Liver (tissue), 9 donors: ENCODE results near the gene MBNL2. TPM values are rescaled to one million over a fixed set of nuclear protein-coding genes. Genes with fewer than 3 reads are reported as not detected.

Experiments used
- DNase-seq: peaks from one replicate; pipeline ENCODE4 v3.0.0-alpha.2; 2017; ENCODE audit warnings: low spot score
- H3K27ac ChIP-seq, 2 donors: one replicate each; pipeline ENCODE4 v1.7.0; 2013; ENCODE audit warnings: inconsistent platforms in 2 of 2, low read length in 2 of 2, control low read depth in 1 of 2, low read depth in 1 of 2, mild to moderate bottlenecking in 1 of 2
- H3K27me3 ChIP-seq, 4 donors: one replicate each; pipeline versions ENCODE4 v1.6.1 to v1.7.0; 2013; ENCODE audit warnings: low read length in 3 of 4, inconsistent platforms in 1 of 4, mild to moderate bottlenecking in 1 of 4, moderate library complexity in 1 of 4; ENCODE audit not compliant: control insufficient read depth in 4 of 4, insufficient read depth in 4 of 4
- H3K36me3 ChIP-seq, 4 donors: one replicate each; pipeline versions ENCODE4 v1.6.1 to v1.7.0; 2013; ENCODE audit warnings: low read length in 3 of 4, mild to moderate bottlenecking in 3 of 4, low read depth in 1 of 4, moderate library complexity in 1 of 4; ENCODE audit not compliant: control insufficient read depth in 4 of 4, insufficient read depth in 3 of 4
- H3K4me1 ChIP-seq, 4 donors: one replicate each; pipeline versions ENCODE4 v1.6.1 to v1.7.0; 2013; ENCODE audit warnings: low read length in 3 of 4, mild to moderate bottlenecking in 3 of 4, moderate library complexity in 1 of 4; ENCODE audit not compliant: control insufficient read depth in 4 of 4, insufficient read depth in 4 of 4
- H3K4me3 ChIP-seq, 3 donors: one replicate each; pipeline versions ENCODE4 v1.6.1 to v1.7.0; 2013; ENCODE audit warnings: low read length in 3 of 3, control low read depth in 1 of 3, low read depth in 1 of 3, mild to moderate bottlenecking in 1 of 3
- H3K9ac ChIP-seq, 2 donors: one replicate each; pipeline ENCODE4 v1.7.0; 2013; ENCODE audit warnings: low read length in 2 of 2, mild to moderate bottlenecking in 2 of 2, moderate library complexity in 2 of 2, control low read depth in 1 of 2, low read depth in 1 of 2
- H3K9me3 ChIP-seq, 4 donors: one replicate each; pipeline versions ENCODE4 v1.6.1 to v1.7.0; 2013; ENCODE audit warnings: low read length in 3 of 4; ENCODE audit not compliant: control insufficient read depth in 4 of 4
- CTCF ChIP-seq: fragments of 150-350 bp; IDR thresholded peaks from 2 replicates; pipeline ENCODE4 v1.5.1; 2017; ENCODE audit warnings: improper control_type of control experiment, low read depth, low read length; ENCODE audit not compliant: missing input control
- EGR1 ChIP-seq, 2 donors: IDR thresholded peaks; 2 replicates each; pipeline ENCODE4 v1.6.1; 2016 to 2018; ENCODE audit warnings: antibody characterized with exemption in 2 of 2, low read depth in 2 of 2
- FOXA1 ChIP-seq: IDR thresholded peaks from 2 replicates; pipeline ENCODE4 v1.6.1; 2016; ENCODE audit warnings: antibody characterized with exemption
- FOXA2 ChIP-seq: IDR thresholded peaks from 2 replicates; pipeline ENCODE4 v1.6.1; 2016; ENCODE audit warnings: antibody characterized with exemption
- JUND ChIP-seq, 2 donors: IDR thresholded peaks; 2 replicates each; pipeline ENCODE4 v1.6.1; 2016; ENCODE audit warnings: antibody characterized with exemption in 2 of 2
- MAX ChIP-seq: IDR thresholded peaks from 2 replicates; pipeline ENCODE4 v1.6.1; 2016; ENCODE audit warnings: antibody characterized with exemption
- NR2F2 ChIP-seq: IDR thresholded peaks from 2 replicates; pipeline ENCODE4 v1.6.1; 2016; ENCODE audit warnings: antibody characterized with exemption
- RAD21 ChIP-seq, 2 donors: IDR thresholded peaks; 2 replicates each; pipeline ENCODE4 v1.6.1; 2016; ENCODE audit warnings: antibody characterized with exemption in 2 of 2, mild to moderate bottlenecking in 2 of 2
- REST ChIP-seq: IDR thresholded peaks from 2 replicates; pipeline ENCODE4 v1.6.1; 2016; ENCODE audit warnings: antibody characterized with exemption, mild to moderate bottlenecking
- RXRA ChIP-seq, 2 donors: IDR thresholded peaks; 2 replicates each; pipeline ENCODE4 v1.6.1; 2017 to 2018; ENCODE audit warnings: antibody characterized with exemption in 2 of 2, mild to moderate bottlenecking in 1 of 2
- SP1 ChIP-seq: IDR thresholded peaks from 2 replicates; pipeline ENCODE4 v1.6.1; 2018; ENCODE audit warnings: antibody characterized with exemption, mild to moderate bottlenecking
- TAF1 ChIP-seq: conservative IDR thresholded peaks from 2 replicates; pipeline ENCODE4 v1.6.1; 2016; ENCODE audit warnings: antibody characterized with exemption, mild to moderate bottlenecking
- ZBTB33 ChIP-seq: IDR thresholded peaks from 2 replicates; pipeline ENCODE4 v1.6.1; 2016; ENCODE audit warnings: antibody characterized with exemption
- WGBS: extraction: QIAGEN DNeasy Blood & Tissue Kit; methylation state at CpG from one replicate; pipeline ENCODE4 v1.1.7; 2013; 5-methylcytosine and 5-hydroxymethylcytosine counted together
- polyA plus RNA-seq, 2 donors: library from polyadenylated mRNA; stranded (reverse) in 1 of 2; unstranded in 1 of 2; fragments of 200-250 nt in 1 of 2; fragments of >200 nt in 1 of 2; fragmentation: Nextera tagmentation in 1 of 2; extraction: Ambion mirVana in 1 of 2; gene quantifications; one replicate each; pipeline versions ENCODE4 v1.2.1 to v1.2.3, GENCODE V29; 2013 to 2015
- total RNA-seq, 2 donors: library from RNA; depleted of rRNA; stranded (reverse); fragments of >200 nt; gene quantifications; one replicate each; pipeline ENCODE4 v1.2.3, GENCODE V29; 2014
- donor health status: healthy.
- donor health status: healthy.
- donor health status: healthy.
- donor health status: healthy.
- donor health status: healthy.

Gene MBNL2
- total and polyA plus RNA-seq, 4 donors = 16.0 to 49.6 (median 36.8) TPM

- Histone ChIP-seq H3K36me3 (peaks cover 0 to 42% (median 18%) of the 10 kb centered on the region in 4 donors), H3K4me3 (no peak overlapping the region), H3K27ac (no peak overlapping the region), H3K9me3 (no peaks in the 10 kb centered on the region), H3K27me3 (no peaks in the 10 kb centered on the region), H3K9ac (no peak overlapping the region), H3K4me1 (no peaks in the 10 kb centered on the region)
- no peak for TF ChIP-seq TAF1
- no peak for TF ChIP-seq EGR1 (IDR thresholded peaks at IDR 0.05; ENCODE audit: low read depth in 2 of 2)
- no peak for TF ChIP-seq FOXA1
- TF ChIP-seq REST = no peak
- no peak for TF ChIP-seq CTCF
- no peak for TF ChIP-seq MAX
- no peak for TF ChIP-seq ZBTB33
- TF ChIP-seq SP1 = no peak
- 91% methylated on average over 6 of the region's 6 CpGs for WGBS
- DNase-seq = no peak
Observed at GRCh38 chr13:97380696-97381095, 158.6 kb downstream of the MBNL2 start.

GRCh38 chr13:97381189-97381588, 159.1 kb downstream of the MBNL2 start:
- Histone ChIP-seq H3K9me3 (no peaks in the 10 kb centered on the region), H3K4me3 (no peak overlapping the region), H3K27me3 (no peaks in the 10 kb centered on the region), H3K36me3 (peaks cover 0 to 42% (median 17%) of the 10 kb centered on the region in 4 donors), H3K9ac (no peak overlapping the region), H3K27ac (no peak overlapping the region), H3K4me1 (no peaks in the 10 kb centered on the region)
- DNase-seq = no peak
- no peak for TF ChIP-seq SP1
- TF ChIP-seq FOXA1 = no peak
- WGBS = 99% methylated on average over 1 of the region's 1 CpG

GRCh38 chr13:97382276-97382675, 160.1 kb downstream of the MBNL2 start:
- Histone ChIP-seq H3K36me3 (peaks cover 0 to 40% (median 19%) of the 10 kb centered on the region in 4 donors), H3K9ac (no peak overlapping the region), H3K4me1 (no peaks in the 10 kb centered on the region), H3K27ac (no peak overlapping the region), H3K27me3 (no peaks in the 10 kb centered on the region), H3K9me3 (no peaks in the 10 kb centered on the region), H3K4me3 (no peak overlapping the region)
- 98% methylated on average over 5 of the region's 5 CpGs for WGBS
- no peak for DNase-seq
- no peak for TF ChIP-seq TAF1
- no peak for TF ChIP-seq JUND (IDR thresholded peaks at IDR 0.05)
- no peak for TF ChIP-seq SP1
- no peak for TF ChIP-seq MAX
- TF ChIP-seq NR2F2 = no peak
- no peak for TF ChIP-seq ZBTB33
- no peak for TF ChIP-seq EGR1 (IDR thresholded peaks at IDR 0.05; ENCODE audit: low read depth in 2 of 2)
- TF ChIP-seq RAD21 (IDR thresholded peaks at IDR 0.05) = no peak
- TF ChIP-seq REST = no peak
- TF ChIP-seq FOXA2 = no peak
- no peak for TF ChIP-seq FOXA1
- TF ChIP-seq RXRA (IDR thresholded peaks at IDR 0.05) = no peak
